Measurements from ENCODE around the gene SCART1.

Gene SCART1

DNA sequence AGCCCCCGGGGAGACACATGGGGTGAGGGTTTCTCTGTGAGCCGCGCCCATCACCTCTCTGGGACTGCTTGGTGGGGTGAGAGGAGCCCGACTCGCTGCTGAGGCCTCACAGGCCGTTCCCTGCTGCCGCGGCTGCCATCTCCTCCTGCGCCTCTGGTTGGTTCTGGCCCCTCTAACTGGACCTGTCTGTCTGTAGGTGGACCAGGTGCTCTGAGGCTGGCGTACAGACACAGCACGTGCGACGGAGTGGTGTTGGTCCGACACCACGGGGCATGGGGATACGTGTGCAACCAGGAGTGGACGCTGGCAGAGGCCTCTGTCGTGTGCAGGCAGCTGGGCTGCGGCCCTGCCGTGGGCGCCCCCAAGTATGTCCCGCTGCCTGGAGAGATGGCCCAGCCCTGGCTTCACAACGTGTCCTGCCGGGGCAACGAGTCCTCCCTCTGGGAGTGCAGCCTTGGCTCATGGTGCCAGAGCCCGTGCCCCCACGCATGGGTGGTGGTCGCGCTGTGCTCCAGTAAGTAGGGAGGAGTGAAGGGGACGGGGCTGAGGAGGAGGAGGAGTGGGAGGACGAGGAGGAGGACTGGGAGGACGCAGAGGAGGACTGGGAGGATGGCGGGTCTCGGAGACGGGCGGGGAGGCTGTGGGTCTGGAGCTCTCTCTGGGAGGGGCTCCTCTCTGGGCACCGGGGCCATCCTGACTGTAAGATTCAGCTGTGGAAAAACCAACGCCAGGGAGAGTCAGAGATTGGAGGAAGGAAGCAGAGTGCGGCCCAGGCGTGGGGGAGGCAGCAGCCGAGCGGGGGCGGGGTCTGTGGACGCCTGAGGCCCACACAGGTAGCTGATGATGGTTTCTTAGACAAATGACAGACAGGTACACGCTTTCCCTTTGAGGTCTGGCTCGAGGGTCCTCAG, 2.6 kb downstream of the SCART1 start:
- Histone ChIP-seq H4K20me1 (no peaks in the 10 kb centered on the region), H3K36me3 (no peaks in the 10 kb centered on the region), H3K27ac (no peak overlapping the region), H3K4me3 (no peak overlapping the region), H3K4me2 (no peak overlapping the region), H3K27me3 (no peaks in the 10 kb centered on the region), H3K9ac (no peak overlapping the region), H3K4me1 (0 out of 2 replicates have a peak, but pooled peaks cover 5% of the 10 kb centered on the region), H3K9me3 (no peaks in the 10 kb centered on the region)
- no peak for TF ChIP-seq Cebpa-rat (IDR thresholded peaks at IDR 0.05)

- H3K9me3 ChIP-seq: no peaks in the 10 kb centered on the region
- H4K20me1 ChIP-seq: no peaks in the 10 kb centered on the region
- H3K4me2 ChIP-seq: no peak overlapping the region
- no peak for TF ChIP-seq Cebpa-rat (IDR thresholded peaks at IDR 0.05)
- no peak overlapping the region for H3K4me3 ChIP-seq
- no peak overlapping the region for H3K9ac ChIP-seq
- H3K36me3 ChIP-seq: no peaks in the 10 kb centered on the region
- 0 out of 2 replicates have a peak, but pooled peaks cover 5% of the 10 kb centered on the region for H3K4me1 ChIP-seq
- H3K27ac ChIP-seq: no peak overlapping the region
- H3K27me3 ChIP-seq: no peaks in the 10 kb centered on the region
Measured at GRCh38 chr10:133457100-133457841, 3.5 kb downstream of the SCART1 start.

GRCh38 chr10:133458021-133458709, 4.4 kb downstream of the SCART1 start:
- Histone ChIP-seq H3K27me3 (no peaks in the 10 kb centered on the region), H4K20me1 (no peaks in the 10 kb centered on the region), H3K36me3 (no peaks in the 10 kb centered on the region), H3K4me3 (no peak overlapping the region), H3K9me3 (no peaks in the 10 kb centered on the region), H3K4me2 (no peak overlapping the region), H3K27ac (no peak overlapping the region), H3K9ac (no peak overlapping the region), H3K4me1 (0 out of 2 replicates have a peak, but pooled peaks cover 5% of the 10 kb centered on the region)
- no peak for TF ChIP-seq Cebpa-rat (IDR thresholded peaks at IDR 0.05)

DNA sequence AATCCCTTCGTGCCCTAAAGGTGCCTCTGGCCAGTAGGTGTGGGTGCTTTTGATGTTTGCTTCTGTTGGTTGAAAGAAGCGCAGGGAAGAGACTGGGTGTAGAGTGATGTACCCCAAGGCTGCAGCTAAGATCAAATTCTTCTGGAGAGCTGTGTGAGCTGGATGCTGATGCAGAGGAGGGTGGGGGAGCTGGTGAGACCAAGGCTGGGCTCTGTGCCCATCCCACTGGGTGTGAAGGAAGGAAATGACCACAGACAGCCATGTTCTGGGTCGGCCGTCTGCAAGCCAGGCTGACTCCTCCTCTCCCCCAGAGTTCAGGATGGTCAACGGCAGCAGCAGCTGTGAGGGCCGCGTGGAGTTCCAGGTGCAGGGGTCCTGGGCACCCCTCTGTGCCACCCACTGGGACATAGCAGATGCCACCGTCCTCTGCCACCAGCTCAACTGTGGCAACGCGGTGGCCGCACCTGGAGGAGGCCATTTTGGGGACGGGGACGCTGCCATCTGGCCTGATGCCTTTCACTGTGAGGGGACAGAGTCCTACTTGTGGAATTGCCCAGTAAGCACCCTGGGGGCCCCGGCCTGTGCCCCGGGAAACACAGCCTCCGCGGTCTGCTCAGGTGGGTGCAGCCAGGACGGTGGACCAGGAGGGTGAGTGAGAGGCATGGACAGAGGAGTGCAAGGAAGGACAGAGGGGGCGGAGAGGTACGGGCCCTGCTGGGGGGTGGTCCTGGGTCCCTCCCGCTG, 5.1 kb downstream of the SCART1 start:
- Histone ChIP-seq H3K36me3 (no peaks in the 10 kb centered on the region), H3K9me3 (no peaks in the 10 kb centered on the region), H3K4me2 (no peak overlapping the region)

DNA sequence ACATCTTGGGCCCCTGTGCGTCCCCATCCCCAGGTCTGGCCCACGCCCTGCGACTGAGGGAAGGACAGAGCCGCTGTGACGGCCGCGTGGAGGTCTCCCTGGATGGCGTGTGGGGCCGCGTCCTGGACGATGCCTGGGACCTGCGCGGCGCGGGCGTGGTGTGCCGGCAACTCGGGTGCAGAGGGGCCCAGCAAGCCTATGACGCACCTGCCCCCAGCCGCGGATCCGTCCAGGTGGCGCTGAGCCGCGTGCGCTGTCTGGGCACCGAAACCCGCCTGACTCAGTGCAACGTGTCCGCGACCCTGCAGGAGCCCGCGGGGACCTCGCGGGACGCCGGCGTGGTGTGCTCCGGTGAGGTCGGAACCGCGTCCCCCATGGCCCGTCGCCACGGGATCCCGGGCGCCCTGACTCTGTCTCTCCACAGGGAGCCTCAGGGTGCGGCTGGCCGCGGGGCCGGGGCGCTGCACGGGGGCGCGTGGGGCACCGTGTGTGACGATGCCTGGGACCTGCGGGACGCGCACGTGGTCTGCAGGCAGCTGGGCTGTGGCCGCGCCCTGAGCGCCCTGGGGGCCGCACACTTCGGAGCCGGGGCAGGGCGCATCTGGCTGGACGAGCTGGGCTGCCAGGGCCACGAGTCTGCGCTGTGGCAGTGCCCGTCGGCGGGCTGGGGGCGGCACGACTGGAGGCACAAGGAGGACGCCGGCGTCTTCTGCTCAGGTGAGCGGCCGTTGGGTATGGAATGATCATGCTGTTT, 5.9 kb downstream of the SCART1 start:
- Histone ChIP-seq H3K4me1 (0 out of 2 replicates have a peak, but pooled peaks cover 5% of the 10 kb centered on the region), H3K36me3 (no peaks in the 10 kb centered on the region), H3K4me3 (no peak overlapping the region), H3K4me2 (no peak overlapping the region), H3K9ac (no peak overlapping the region), H4K20me1 (no peaks in the 10 kb centered on the region), H3K27ac (no peak overlapping the region), H3K27me3 (no peaks in the 10 kb centered on the region), H3K9me3 (no peaks in the 10 kb centered on the region)
- TF ChIP-seq Cebpa-rat (IDR thresholded peaks at IDR 0.05): no peak

More for the DNA sequence above, 5.1 kb downstream of the SCART1 start:
- H3K9ac ChIP-seq: no peak overlapping the region
- H3K27me3 ChIP-seq: no peaks in the 10 kb centered on the region
- H4K20me1 ChIP-seq: no peaks in the 10 kb centered on the region
- H3K4me1 ChIP-seq: 0 out of 2 replicates have a peak, but pooled peaks cover 5% of the 10 kb centered on the region
- no peak overlapping the region for H3K4me3 ChIP-seq
- TF ChIP-seq Cebpa-rat (IDR thresholded peaks at IDR 0.05): no peak
- H3K27ac ChIP-seq: no peak overlapping the region

GRCh38 chr10:133460208-133460769, 6.5 kb downstream of the SCART1 start:
- H3K9me3 ChIP-seq: no peaks in the 10 kb centered on the region
- 0 out of 2 replicates have a peak, but pooled peaks cover 2% of the 10 kb centered on the region for H3K4me1 ChIP-seq
- no peak overlapping the region for H3K9ac ChIP-seq
- no peak for TF ChIP-seq Cebpa-rat (IDR thresholded peaks at IDR 0.05)
- H3K4me2 ChIP-seq: no peak overlapping the region
- no peaks in the 10 kb centered on the region for H3K27me3 ChIP-seq
- no peaks in the 10 kb centered on the region for H3K36me3 ChIP-seq
- H3K27ac ChIP-seq: no peak overlapping the region
- H3K4me3 ChIP-seq: no peak overlapping the region
- H4K20me1 ChIP-seq: no peaks in the 10 kb centered on the region

- Histone ChIP-seq H3K27me3 (no peaks in the 10 kb centered on the region), H3K27ac (no peak overlapping the region), H3K4me1 (no peaks in the 10 kb centered on the region), H3K4me2 (no peak overlapping the region), H3K4me3 (no peak overlapping the region), H3K9ac (no peak overlapping the region), H4K20me1 (no peaks in the 10 kb centered on the region), H3K9me3 (no peaks in the 10 kb centered on the region), H3K36me3 (no peaks in the 10 kb centered on the region)
- no peak for TF ChIP-seq Cebpa-rat (IDR thresholded peaks at IDR 0.05)
Measured at GRCh38 chr10:133461027-133461426, 7.3 kb downstream of the SCART1 start.

GRCh38 chr10:133461841-133462240, 8.1 kb downstream of the SCART1 start:
- Histone ChIP-seq H3K4me2 (no peak overlapping the region), H3K4me1 (no peaks in the 10 kb centered on the region), H3K27me3 (no peaks in the 10 kb centered on the region), H3K9ac (no peak overlapping the region), H3K4me3 (no peak overlapping the region), H4K20me1 (no peaks in the 10 kb centered on the region), H3K9me3 (no peaks in the 10 kb centered on the region), H3K27ac (no peak overlapping the region), H3K36me3 (no peaks in the 10 kb centered on the region)
- no peak for TF ChIP-seq Cebpa-rat (IDR thresholded peaks at IDR 0.05)

Data from BLaER1 (cell line).